Keratinocyte (primary cell): ENCODE results near the gene AMACR. TPM values are rescaled to one million over a fixed set of nuclear protein-coding genes. Genes with fewer than 3 reads are reported as not detected.

Experiments used
- DNase-seq: peaks from one replicate; pipeline ENCODE4 v3.0.0-alpha.2; 2011; ENCODE audit warnings: low read depth, missing footprints, low spot score
- FAIRE-seq: peaks from 2 replicates; lab custom pipeline; 2011; peaks lifted over from hg19 to GRCh38; lab: Jason Lieb, UNC
- H2AFZ ChIP-seq: 2 replicates; pipeline ENCODE4 v1.6.0; 2012; ENCODE audit warnings: low read length, control low read depth, inconsistent platforms; ENCODE audit not compliant: control insufficient read depth
- H3K27ac ChIP-seq: 2 replicates; pipeline ENCODE4 v1.5.1; 2011; ENCODE audit warnings: low read length; ENCODE audit not compliant: control insufficient read depth, insufficient read depth
- H3K27me3 ChIP-seq: 3 replicates; pipeline ENCODE4 v1.6.0; 2011; ENCODE audit warnings: low read length; ENCODE audit not compliant: control insufficient read depth, insufficient read depth; ENCODE audit errors: extremely low read depth
- H3K36me3 ChIP-seq, 2 experiments: 2 replicates in 1 of 2; 3 replicates in 1 of 2; pipeline ENCODE4 v1.5.1; 2011; ENCODE audit warnings: low read length in 2 of 2, mild to moderate bottlenecking in 1 of 2; ENCODE audit not compliant: control insufficient read depth in 2 of 2, insufficient read depth in 2 of 2; ENCODE audit errors: extremely low read depth in 1 of 2
- H3K4me1 ChIP-seq: 3 replicates; pipeline ENCODE4 v1.5.1; 2011; ENCODE audit warnings: low read length; ENCODE audit not compliant: control insufficient read depth, insufficient read depth; ENCODE audit errors: extremely low read depth
- H3K4me2 ChIP-seq: 3 replicates; pipeline ENCODE4 v1.6.0; 2011; ENCODE audit warnings: low read depth, low read length; ENCODE audit not compliant: control insufficient read depth, insufficient read depth; ENCODE audit errors: extremely low read depth
- H3K4me3 ChIP-seq, 3 experiments: fragments of 200-600 bp in 1 of 3; sonication (generic) in 1 of 3; 2 replicates in 2 of 3; 3 replicates in 1 of 3; pipeline ENCODE4 v1.5.1; 2011 to 2016; ENCODE audit warnings: low read length in 3 of 3, mild to moderate bottlenecking in 3 of 3, control low read depth in 2 of 3, inconsistent platforms in 1 of 3, low read depth in 1 of 3, mixed read lengths in 1 of 3, mixed run types in 1 of 3, moderate library complexity in 1 of 3; ENCODE audit not compliant: control insufficient read depth in 2 of 3, insufficient read depth in 2 of 3; ENCODE audit errors: extremely low read depth in 1 of 3
- H3K79me2 ChIP-seq: 2 replicates; pipeline ENCODE4 v1.6.0; 2012; ENCODE audit warnings: low read length; ENCODE audit not compliant: control insufficient read depth, insufficient read depth
- H3K9ac ChIP-seq: 3 replicates; pipeline ENCODE4 v1.6.0; 2011; ENCODE audit warnings: low read length; ENCODE audit not compliant: control insufficient read depth, insufficient read depth; ENCODE audit errors: extremely low read depth
- H3K9me1 ChIP-seq: 3 replicates; pipeline ENCODE4 v1.6.0; 2011; ENCODE audit warnings: low read length; ENCODE audit not compliant: control insufficient read depth, insufficient read depth; ENCODE audit errors: extremely low read depth
- H3K9me3 ChIP-seq: 2 replicates; pipeline ENCODE4 v1.5.1; 2012; ENCODE audit warnings: low read depth, low read length; ENCODE audit not compliant: control insufficient read depth
- H4K20me1 ChIP-seq: 3 replicates; pipeline ENCODE4 v1.6.0; 2011; ENCODE audit warnings: low read length; ENCODE audit not compliant: control insufficient read depth, insufficient read depth; ENCODE audit errors: extremely low read depth
- EZH2 ChIP-seq: IDR thresholded peaks from one replicate; pipeline ENCODE4 v1.6.1; 2012; ENCODE audit warnings: inconsistent platforms, mild to moderate bottlenecking, low read length, moderate library complexity
- dilution Hi-C: fragments of 300-500 bp; cut with MboI; formaldehyde crosslinking; loops from one replicate; pipeline ENCODE4 v1.7.0; 2020; ENCODE audit warnings: low sequenced_read_pairs; ENCODE audit not compliant: extremely low pct_ligation_motif_present
- polyA plus RNA-seq, 5 experiments: library from polyadenylated mRNA; depleted of rRNA in 3 of 5; stranded (reverse) in 3 of 5; stranded (forward) in 1 of 5; unstranded in 1 of 5; fragments of >200 nt; gene quantifications; 1 replicate in 1 of 5; 2 replicates in 3 of 5; 3 replicates in 1 of 5; pipeline versions ENCODE4 v1.2.1 to v1.2.3, GENCODE V29; 2011 to 2012; ENCODE audit warnings: missing spikeins in 2 of 5, low read depth in 1 of 5, low replicate concordance in 1 of 5
- TF ChIP-seq, protein P1 (sequence below), 3 experiments: IDR thresholded peaks in 1 of 3; conservative IDR thresholded peaks in 1 of 3; optimal IDR thresholded peaks in 1 of 3; 2 replicates in 2 of 3; 3 replicates in 1 of 3; pipeline versions ENCODE3 to v1.5.1; 2011; ENCODE audit warnings: low read length in 3 of 3, mild to moderate bottlenecking in 3 of 3, moderate library complexity in 2 of 3, control low read depth in 1 of 3, inconsistent platforms in 1 of 3; ENCODE audit not compliant: insufficient read depth in 2 of 3; ENCODE audit errors: extremely low read depth in 1 of 3

AMACR gene
- polyA plus RNA-seq, 1 donor (not counting 4 experiments of a cell fraction or from before 2014, with no cell fraction given) = 20.3 TPM

- H3K9me1 ChIP-seq = no peaks in the 10 kb centered on the region
- H3K36me3 ChIP-seq = no peaks in the 10 kb centered on the region
- no peaks in the 10 kb centered on the region for H3K27me3 ChIP-seq
- no peak overlapping the region for H3K4me3 ChIP-seq
- H3K4me2 ChIP-seq = no peak overlapping the region
- H2AFZ ChIP-seq = no peak overlapping the region
- peaks cover 8% of the 10 kb centered on the region for H3K4me1 ChIP-seq
- no peaks in the 10 kb centered on the region for H3K9me3 ChIP-seq
- H3K9ac ChIP-seq = no peak overlapping the region
- no peak overlapping the region for H3K27ac ChIP-seq
- dilution Hi-C loops = no loop called here
- H3K79me2 ChIP-seq = no peaks in the 10 kb centered on the region
- TF ChIP-seq EZH2 = no peak
- TF ChIP-seq, protein P1, sequence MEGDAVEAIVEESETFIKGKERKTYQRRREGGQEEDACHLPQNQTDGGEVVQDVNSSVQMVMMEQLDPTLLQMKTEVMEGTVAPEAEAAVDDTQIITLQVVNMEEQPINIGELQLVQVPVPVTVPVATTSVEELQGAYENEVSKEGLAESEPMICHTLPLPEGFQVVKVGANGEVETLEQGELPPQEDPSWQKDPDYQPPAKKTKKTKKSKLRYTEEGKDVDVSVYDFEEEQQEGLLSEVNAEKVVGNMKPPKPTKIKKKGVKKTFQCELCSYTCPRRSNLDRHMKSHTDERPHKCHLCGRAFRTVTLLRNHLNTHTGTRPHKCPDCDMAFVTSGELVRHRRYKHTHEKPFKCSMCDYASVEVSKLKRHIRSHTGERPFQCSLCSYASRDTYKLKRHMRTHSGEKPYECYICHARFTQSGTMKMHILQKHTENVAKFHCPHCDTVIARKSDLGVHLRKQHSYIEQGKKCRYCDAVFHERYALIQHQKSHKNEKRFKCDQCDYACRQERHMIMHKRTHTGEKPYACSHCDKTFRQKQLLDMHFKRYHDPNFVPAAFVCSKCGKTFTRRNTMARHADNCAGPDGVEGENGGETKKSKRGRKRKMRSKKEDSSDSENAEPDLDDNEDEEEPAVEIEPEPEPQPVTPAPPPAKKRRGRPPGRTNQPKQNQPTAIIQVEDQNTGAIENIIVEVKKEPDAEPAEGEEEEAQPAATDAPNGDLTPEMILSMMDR (optimal IDR thresholded peaks at IDR 0.05 in 1 of 3, IDR thresholded peaks at IDR 0.05 in 1 of 3, conservative IDR thresholded peaks at IDR 0.05 in 1 of 3; ENCODE audit: extremely low read depth in 1 of 3, insufficient read depth in 2 of 3, low read length in 3 of 3) = no peak
- no peak for FAIRE-seq
- no peak for DNase-seq
- no peaks in the 10 kb centered on the region for H4K20me1 ChIP-seq
These were observed 9.4 kb upstream of the AMACR start for GRCh38 chr5:34017254-34017653.

GRCh38 chr5:34016750-34017149 lies 8.9 kb upstream of the AMACR start:
- DNase-seq = no peak
- H3K4me2 ChIP-seq = no peak overlapping the region

More at GRCh38 chr5:34016750-34017149, 8.9 kb upstream of the AMACR start:
- dilution Hi-C loops = no loop called here
- no peaks in the 10 kb centered on the region for H3K79me2 ChIP-seq
- no peaks in the 10 kb centered on the region for H3K27me3 ChIP-seq
- H3K9ac ChIP-seq = no peak overlapping the region
- TF ChIP-seq, protein P1 (optimal IDR thresholded peaks at IDR 0.05 in 1 of 3, IDR thresholded peaks at IDR 0.05 in 1 of 3, conservative IDR thresholded peaks at IDR 0.05 in 1 of 3; ENCODE audit: extremely low read depth in 1 of 3, insufficient read depth in 2 of 3, low read length in 3 of 3) = no peak
- no peak for TF ChIP-seq EZH2
- no peaks in the 10 kb centered on the region for H3K36me3 ChIP-seq
- H4K20me1 ChIP-seq = no peaks in the 10 kb centered on the region
- H2AFZ ChIP-seq = no peak overlapping the region
- H3K4me3 ChIP-seq = no peak overlapping the region
- FAIRE-seq = no peak
- peaks cover 3% of the 10 kb centered on the region for H3K4me1 ChIP-seq
- H3K9me1 ChIP-seq = no peaks in the 10 kb centered on the region
- no peaks in the 10 kb centered on the region for H3K9me3 ChIP-seq
- H3K27ac ChIP-seq = no peak overlapping the region
